Stimulated activated CD4-positive, alpha-beta T cell treated with anti-CD3 and anti-CD28 coated beads, Interleukin-15, amount 100 ng/mL, for 48 hours (primary cell): Measurements from ENCODE around the gene PTPRD.

Experiments
- DNase-seq, 2 donors: peaks; one replicate each; pipeline ENCODE4 v3.0.0-alpha.2; 2020; ENCODE audit warnings: low read depth in 2 of 2

Gene PTPRD

GRCh38 chr9:9612755-9613154 is 1000.0 kb downstream of the PTPRD start:
- DNase-seq = no peak

GRCh38 chr9:9612270-9612669 is 1000.5 kb downstream of the PTPRD start:
- no peak for DNase-seq

- no peak for DNase-seq
Observed at GRCh38 chr9:9605681-9606080, 1007.1 kb downstream of the PTPRD start.

DNA sequence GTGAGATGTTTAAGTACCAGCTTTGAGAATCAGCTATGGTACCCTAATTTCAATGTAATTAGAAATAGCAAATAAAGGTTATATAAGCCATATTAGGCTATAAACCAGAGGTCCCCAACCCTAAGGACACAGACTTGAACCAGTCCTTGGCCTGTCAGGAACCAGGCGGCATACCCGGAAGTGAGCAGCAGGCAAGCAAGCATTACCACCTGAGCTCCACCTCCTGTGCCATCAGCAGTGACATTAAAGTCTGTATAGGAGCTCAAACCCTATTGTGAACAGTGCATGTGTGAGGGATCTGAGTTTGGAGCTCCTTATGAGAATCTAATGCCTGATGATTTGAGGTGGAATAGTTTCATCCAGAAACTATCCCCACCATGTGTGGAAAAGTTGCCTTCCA is 1009.5 kb downstream of the PTPRD start:
- no peak for DNase-seq

- no peak for DNase-seq
Observed at GRCh38 chr9:9598723-9599122, 1014.1 kb downstream of the PTPRD start.

GRCh38 chr9:9592104-9592503 is 1020.7 kb downstream of the PTPRD start:
- no peak for DNase-seq

- no peak for DNase-seq
Observed at GRCh38 chr9:9585920-9586319, 1026.9 kb downstream of the PTPRD start.

- DNase-seq = no peak
Observed at GRCh38 chr9:9574080-9574479, 1038.7 kb downstream of the PTPRD start.

DNA sequence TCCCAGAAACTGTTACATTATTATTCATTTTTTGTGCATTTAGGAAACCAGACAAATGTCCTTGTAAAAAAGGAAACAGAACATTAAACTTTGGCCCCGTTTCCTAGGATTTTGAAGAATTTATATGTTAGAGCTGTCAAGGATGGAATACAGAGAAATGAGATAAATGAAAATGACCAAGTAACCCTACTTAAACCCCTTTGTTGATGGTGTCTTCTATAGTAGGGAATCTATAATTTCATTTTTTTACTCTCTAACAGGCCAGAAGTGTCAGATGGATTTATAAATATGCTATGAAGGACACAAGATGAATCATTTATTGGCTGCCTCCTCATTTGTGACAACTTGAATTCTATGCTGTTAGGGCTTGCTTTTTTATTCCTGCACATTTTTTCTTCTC is 1047.1 kb downstream of the PTPRD start:
- DNase-seq = no peak

DNA sequence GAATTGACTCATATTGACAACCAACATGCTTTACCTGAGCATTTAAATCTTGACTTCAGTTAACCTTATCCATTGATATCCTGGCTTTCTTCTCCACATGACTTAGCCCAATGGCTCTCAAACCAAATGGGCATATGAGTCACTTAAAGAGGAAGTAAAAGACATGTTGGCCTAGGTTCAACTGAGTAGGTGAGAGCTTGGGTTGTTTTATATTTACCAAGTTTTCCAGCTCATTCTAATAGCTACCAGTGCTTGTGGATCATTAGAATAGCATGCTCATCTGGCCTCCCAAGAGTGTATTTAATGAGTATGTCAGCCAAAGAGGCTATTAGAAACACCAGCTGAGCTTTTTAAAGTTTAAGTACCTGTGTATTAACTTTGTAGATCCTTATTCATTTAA is 1049.0 kb downstream of the PTPRD start:
- no peak for DNase-seq

GRCh38 chr9:9560382-9561035 is 1052.3 kb downstream of the PTPRD start:
- no peak for DNase-seq

DNA sequence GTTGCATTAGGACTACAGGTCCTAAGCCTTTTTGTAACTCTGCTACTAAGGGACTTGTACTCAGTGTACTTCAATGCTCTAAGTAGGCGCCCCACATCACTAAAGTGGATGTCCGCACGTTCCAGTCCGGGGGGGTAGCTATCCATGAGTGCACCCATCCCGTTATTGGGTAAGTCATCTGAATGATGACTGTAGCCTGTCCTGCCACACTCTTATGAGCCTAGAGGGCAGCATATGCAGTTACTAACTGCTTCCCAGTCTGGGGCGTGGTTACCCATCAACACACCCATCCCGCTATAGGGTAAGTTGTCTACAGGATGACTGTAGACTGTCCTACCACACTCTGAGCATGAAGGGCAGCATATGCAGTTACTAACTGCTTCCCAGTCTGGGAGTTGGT is 1053.9 kb downstream of the PTPRD start:
- no peak for DNase-seq

DNA sequence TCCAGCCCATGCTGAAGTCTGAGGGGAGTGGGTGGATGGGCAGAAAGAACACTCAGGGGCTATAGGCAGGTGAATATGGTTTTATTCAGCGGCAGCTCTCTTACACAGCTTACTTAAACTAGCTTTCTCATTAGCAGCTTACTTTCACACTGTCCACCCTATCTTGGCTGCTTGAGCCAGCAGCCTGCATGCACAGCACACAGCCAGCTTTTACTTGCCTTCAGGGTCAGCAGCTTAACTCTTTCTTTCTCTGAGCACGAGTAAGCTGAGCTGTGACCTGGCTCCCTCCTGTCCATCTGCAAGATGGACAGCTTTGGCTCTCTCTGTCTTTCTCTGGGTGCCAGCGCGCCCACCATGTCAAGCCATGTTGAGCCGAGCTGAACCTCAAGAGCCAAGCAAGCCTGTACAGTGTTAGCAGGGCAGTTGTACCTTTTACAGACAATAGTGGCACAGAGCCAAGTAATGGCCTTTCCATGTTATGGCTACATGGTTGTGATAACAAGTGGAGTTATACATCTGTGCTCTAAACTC is 1054.9 kb downstream of the PTPRD start:
- no peak for DNase-seq

GRCh38 chr9:9556865-9557803 is 1055.7 kb downstream of the PTPRD start:
- DNase-seq = no peak

DNA sequence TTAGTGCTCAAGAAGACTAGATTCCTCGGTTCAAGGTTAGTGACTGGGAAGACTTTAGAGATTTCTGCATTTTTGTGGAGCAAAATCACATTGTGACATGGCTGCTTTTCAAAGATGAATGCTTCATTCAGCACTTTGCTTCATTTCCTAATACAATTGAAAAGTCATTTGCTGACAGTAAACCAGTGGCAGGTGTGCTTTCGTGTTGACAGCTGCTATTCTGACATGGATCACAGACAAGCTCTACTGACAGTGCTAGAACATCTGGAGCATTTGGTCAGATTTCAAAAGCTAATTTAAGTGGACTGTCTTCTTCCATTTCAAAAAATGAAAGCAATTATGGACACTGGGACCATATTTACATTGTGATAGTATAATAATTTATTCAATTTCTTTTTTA is 1060.1 kb downstream of the PTPRD start:
- no peak for DNase-seq

- no peak for DNase-seq
Observed at GRCh38 chr9:9538766-9539165, 1074.0 kb downstream of the PTPRD start.

GRCh38 chr9:9538356-9538755 is 1074.4 kb downstream of the PTPRD start:
- DNase-seq = no peak

- DNase-seq = no peak
Observed at GRCh38 chr9:9536523-9536922, 1076.3 kb downstream of the PTPRD start.

DNA sequence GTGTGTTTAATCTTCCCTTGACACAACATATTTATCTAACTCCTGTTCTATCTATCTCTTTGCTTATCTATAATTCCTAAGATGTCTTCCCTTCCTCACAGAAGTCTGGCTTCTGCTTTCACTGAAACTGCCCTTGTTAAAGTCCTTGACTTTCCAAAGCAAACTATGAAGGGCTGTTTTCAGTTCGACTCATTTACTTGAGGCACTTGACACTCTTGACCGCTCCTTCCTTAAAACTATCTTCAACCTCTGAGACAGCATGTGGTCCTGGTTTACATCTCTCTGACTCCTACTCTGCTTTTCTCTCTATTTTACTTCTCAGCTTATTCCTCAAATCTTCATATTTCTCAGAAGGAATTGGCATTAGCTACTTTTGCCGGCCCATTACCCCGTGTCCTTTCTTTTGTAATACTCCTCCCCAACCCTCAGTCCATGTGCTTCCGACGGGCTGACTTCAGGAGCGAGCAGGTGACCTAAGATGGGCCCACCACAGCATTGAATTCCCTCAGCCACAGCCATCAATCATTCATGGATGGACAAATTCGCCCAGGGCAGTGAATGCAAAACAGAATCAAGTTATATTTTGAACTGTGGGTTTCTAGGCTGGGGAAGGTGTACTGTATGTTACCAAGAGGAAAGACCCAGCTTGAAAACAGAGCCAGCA is 1089.2 kb downstream of the PTPRD start:
- no peak for DNase-seq

DNA sequence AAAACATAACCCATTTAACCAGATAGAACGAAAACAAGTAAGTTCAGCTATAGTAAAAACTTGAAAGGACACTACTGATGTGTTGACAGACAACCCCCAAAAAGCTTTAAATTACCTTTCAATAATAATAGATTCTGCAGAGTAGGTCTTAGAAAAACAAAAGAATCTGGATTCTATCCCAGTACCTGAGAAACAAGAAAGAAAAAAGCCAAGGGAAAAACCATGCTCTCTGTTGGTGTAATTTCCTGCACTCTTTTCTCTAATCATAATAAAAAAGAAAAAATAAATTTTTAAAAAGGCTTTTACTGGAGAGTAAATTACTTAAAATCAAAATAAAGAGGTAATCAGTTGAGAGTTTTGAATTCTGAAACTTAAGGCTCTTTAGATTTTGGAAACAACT is 1090.4 kb downstream of the PTPRD start:
- no peak for DNase-seq

DNA sequence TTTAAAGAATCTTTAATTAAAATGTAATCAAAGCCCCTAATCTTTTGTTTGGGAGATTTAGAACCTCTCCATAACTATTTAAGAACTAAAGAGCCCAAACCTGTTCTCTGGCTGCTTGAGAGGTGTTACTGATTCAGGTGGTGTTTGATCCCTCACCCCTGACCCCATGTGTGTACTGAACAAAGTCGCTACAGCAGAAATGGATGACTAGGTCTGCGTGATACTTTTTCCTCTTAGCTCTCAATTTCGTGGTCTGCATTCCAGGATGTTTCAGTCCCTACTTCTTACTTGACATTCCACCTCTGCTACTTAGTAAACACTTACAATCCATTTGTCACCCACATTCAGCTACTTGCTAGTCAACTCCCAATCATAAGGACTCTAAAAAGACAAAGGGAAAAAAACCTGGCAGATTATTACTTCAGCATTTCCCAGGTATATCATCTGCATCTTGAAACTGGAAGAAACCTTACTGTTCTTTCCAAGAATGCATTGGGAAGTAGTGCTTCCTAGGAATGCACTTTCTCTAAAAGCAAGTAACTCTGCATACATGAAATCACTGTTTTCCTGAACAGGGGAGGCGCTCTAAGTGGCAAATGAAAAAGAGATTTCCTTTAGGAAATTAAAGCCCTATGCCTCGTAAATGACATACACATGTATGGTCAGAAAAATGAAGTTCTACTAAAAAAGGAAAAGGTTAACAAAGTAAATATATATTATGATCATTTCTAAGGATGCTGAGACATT is 1091.6 kb downstream of the PTPRD start:
- no peak for DNase-seq

GRCh38 chr9:9504869-9505268 is 1107.9 kb downstream of the PTPRD start:
- no peak for DNase-seq
